Stimulated activated CD4-positive, alpha-beta T cell treated with anti-CD3 and anti-CD28 coated beads, Interleukin-2, amount 100 ng/mL, for 24 hours (primary cell): ENCODE results near the gene SRC.

Experiments used
- DNase-seq, 2 donors: peaks; one replicate each; pipeline ENCODE4 v3.0.0-alpha.2; 2020

SRC gene

DNA sequence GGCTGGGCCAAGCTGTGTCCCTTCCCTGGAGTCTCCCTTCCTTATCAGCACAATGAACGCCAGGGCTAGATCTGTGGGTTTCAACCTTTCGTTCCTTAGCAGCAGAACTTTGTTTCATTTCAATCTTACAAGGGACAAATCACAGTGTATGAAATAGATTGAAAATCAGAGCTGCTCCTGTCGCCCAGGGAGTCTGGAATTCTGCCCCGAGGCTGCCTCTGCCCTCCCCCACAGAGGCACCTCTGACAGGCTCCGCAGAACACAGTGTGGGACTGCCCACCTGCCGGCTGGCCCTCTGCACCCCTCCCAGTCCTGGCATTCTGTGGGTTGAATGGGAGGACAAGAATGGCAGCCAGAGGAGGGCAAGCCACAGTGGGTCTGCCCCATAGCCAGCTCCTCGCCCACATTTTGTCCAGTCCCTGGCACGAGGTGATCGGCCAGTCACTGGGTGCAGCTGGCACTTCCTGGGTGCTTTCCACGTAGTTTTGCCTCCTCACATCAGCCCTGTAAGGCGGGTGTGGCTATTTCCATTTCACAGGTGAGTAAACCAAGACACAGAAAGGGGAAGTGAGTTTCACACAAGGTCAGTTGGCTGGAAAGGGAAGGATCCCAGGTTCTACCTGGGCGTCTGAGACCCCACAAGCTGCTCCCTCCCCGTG, 30.4 kb upstream of the SRC start:
- DNase-seq = no peak

- no peak for DNase-seq
These were observed 29.7 kb upstream of the SRC start for GRCh38 chr20:37316116-37316774.

GRCh38 chr20:37316775-37317170, 29.2 kb upstream of the SRC start:
- DNase-seq = no peak

GRCh38 chr20:37317316-37317715, 28.6 kb upstream of the SRC start:
- DNase-seq = no peak

- no peak for DNase-seq
These were observed 27.8 kb upstream of the SRC start for GRCh38 chr20:37317994-37318640.

DNA sequence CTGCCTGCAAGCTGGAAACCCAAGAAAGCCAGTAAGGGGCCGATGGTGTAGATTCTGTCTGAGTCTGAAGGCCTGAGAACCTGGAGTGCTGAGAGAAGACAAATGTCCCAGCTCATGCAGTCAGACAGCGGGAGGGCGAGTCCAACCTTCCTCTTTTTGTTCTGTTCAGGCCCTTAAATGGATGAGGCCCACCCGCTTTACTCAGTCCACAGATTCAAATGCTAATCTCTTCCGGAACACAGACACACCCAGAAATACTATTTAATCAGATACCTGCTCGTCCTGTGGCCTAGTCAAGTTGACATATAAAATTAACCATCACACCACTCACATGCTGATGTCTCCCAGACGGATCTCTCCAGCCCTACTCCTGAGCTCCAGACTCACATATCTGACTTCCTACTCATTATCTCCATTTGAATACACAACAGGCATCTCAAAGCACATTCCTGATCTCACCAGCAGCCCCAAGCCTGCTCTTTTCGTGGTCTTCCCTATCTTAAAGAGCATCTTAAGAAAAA, 26.7 kb upstream of the SRC start:
- DNase-seq = no peak

GRCh38 chr20:37323985-37324384, 22.0 kb upstream of the SRC start:
- DNase-seq = no peak

- DNase-seq = no peak
These were observed 20.7 kb upstream of the SRC start for GRCh38 chr20:37325206-37325605.

DNA sequence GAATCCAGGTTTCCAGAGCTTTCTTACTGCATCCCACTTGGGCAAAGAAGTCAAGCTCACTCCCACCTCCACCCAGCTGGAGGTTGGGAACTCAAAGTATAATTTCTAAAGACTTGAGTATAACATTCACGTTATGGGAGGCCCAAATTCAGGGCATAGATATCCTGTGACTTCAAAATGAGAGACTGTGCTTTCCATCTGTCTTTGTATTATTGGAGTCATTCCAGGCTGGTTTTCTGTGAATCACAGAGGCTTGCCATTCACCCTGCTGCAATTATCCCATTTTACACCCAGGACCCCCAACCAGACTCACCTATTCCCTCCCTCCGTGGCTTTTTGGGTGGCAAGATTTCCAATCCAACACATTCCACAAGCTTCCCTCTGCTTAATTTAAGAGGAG, 19.3 kb upstream of the SRC start:
- DNase-seq = no peak

GRCh38 chr20:37327748-37328147, 18.2 kb upstream of the SRC start:
- DNase-seq = no peak

DNA sequence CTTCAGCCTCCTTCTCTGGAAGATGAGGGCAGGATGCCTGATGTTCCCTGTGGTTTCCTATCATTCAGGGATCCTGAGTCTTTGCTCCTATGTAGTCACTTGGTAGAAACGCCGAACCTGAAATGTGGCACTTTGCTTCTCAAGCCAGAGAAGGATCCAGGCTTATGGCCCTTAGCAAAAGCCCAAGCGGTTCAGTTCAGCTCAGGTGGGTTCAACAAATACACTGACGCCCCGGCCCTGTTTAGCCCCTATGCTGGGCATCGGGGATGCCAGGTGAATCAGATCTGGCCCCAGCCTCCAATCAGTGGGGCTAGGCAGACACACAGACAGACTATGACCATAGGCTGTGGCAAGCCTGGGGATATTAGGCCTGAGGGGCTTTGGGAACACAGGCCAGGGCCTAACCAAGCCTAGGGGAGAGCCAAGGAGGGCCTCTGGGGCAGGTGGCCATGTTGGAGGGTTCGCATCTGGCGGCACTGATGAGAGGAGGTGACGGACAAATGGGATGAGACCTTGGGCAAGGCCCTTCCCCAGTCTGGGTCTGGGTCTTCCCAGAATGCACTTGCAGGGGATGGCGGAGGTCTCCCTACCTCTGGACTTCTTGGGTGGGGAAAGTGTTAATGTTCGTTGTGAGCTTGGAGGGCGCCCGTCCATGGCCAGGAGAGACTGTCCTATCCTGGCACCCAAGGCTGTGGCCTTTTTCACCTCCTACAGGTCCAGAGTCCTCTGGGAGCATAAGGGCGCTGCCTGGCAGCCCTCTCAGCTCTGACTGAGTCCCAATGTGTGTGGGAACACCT, 17.6 kb upstream of the SRC start:
- no peak for DNase-seq

DNA sequence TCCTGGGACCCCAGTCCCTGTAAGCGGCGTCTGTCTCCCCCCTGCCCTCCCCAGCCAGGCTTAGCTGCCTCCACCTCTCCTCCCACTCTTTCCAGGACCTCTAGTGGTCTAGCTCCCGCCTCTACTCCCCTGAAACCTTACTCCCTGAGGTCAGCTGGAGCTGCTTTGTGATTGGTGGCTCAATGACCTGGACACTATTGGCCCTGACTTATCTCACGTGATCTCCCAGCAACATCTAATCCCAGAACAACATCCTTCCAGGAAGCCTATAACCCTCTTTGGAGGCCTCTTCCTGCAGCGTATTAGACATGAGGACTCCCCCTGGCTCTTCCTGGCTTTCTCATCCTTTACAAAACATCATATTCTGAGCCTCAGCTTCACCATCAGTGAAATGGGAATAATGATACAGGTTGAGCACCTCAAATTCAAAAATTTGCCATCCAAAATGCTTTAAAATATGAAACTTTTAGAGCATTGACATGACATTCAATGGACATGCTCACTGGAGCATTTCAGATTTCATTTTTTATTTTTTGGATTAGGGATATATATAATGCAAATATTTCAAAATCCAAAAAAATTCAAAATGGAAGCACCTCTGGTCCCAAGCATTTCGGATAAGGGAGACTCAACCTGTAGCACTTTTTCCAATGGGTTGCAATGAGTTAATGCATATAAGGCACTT, 16.3 kb upstream of the SRC start:
- DNase-seq = no peak

DNA sequence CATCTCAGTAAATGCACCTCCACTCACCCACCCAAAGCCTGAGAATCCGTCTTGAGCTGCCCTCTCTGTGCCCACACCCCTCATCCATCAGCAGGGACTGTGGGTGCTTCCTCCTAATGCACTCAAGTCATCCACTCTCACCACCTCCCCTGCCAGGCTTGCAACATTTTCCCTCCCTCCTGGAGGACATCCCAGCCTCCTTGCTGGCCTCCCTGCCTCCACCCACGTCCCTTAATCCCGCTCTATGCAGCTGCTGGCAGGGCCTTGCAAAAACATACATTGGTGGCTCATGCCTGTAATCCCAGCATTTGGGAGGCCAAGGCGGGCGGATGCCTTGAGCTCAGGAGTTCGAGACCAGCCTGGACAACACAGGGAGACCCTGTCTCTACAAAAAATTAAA, 15.6 kb upstream of the SRC start:
- no peak for DNase-seq

- DNase-seq = no peak
These were observed 14.7 kb upstream of the SRC start for GRCh38 chr20:37331060-37331857.

DNA sequence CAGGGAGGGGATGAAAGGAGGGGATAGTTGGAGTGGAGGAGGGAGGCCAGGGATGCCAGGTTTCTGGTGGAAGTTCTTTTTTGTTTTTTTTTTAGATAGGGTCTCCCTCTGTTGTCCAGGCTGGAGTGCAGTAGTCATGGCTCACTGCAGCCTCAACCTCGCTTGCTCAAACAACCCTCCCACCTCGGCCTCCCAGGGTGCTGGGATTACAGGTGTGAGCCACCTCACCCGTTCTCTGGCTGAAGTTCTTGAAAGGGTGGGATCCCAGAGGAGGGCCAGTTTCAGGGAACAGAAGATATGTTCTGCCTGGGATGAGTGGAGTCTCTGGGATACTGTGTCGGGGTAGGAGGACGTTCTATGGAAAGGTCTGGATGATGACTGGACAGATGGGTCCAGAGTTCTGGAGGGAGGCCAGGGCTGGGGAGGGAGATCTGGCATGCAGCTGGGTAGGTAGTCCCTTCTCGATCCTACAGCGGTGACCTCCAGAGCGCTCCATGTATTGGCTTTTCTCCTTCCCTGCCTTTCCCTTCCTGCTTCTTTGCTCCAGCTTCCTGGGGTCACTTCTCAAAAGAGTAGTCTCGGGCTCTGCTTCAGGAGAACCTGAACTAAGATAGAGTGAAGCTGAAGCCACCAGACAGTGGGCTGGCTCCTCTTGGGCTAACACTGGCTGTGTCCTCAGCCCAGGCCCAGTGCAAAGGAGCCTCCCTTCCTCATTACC, 12.7 kb upstream of the SRC start:
- DNase-seq = no peak

GRCh38 chr20:37333848-37334318, 12.1 kb upstream of the SRC start:
- no peak for DNase-seq

GRCh38 chr20:37334450-37334849, 11.5 kb upstream of the SRC start:
- DNase-seq = no peak

- no peak for DNase-seq
These were observed 10.1 kb upstream of the SRC start for GRCh38 chr20:37335642-37336368.

- DNase-seq = peak; percentile 34 to 58
These were observed 9.4 kb upstream of the SRC start for GRCh38 chr20:37336369-37337207.
